ENCODE measurements around the gene TBC1D22A. TPM values are rescaled to one million over a fixed set of nuclear protein-coding genes. Genes with fewer than 3 reads are reported as not detected.

TBC1D22A gene
- total RNA-seq, 6 donors from 2014 or later, result 27.1 to 48.2 (median 35.3) TPM

DNA sequence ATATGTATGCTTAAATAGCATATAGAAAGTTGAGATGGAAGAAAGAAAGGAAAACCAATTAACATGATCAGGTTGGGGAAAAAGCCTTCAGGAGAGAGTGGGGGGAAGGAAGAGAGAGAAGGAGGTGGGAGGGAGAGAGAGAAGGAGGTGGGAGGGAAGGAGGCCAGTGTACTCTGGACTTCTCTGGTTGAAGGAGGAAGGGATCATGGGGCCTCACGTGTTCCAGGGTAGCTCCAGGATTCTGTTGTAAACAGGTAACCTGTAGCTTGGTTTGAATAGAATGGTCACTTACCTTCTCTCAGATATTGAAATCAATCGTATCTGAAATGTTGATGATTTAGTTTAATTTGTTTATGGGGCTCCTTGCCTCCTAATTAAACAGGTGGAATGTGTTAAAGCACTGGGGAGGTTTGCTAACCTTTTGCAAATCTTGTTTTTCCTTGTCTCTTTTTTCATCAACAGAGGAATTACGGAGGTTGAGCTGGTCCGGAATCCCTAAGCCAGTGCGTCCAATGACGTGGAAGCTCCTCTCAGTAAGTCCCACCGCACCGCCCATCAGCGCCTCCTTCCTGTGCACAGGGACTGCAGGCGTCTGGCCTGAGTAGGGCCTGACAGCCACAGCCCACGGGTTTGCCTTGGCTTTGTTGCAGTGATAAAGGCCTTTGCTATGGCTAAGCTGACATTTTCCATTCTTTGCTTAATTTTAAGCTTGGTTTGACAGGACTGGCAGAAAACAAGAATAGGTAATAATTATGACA is 115.9 kb downstream of the TBC1D22A start:
- H3K4me3 ChIP-seq, result no peak overlapping the region
- H3K27me3 ChIP-seq, result no peaks in the 10 kb centered on the region
- H3K4me1 ChIP-seq, result peaks cover 0 to 4% (median 3%) of the 10 kb centered on the region in 4 donors
- WGBS, 2 donors, result 90 to 92% methylated on average over 11 of the region's 11 CpGs
- H3K36me3 ChIP-seq, result no peaks in the 10 kb centered on the region
- peak in 1 of 2 donors; percentile 46 for ATAC-seq (ENCODE audit: low FRiP score in 2 of 2)
- no peak for DNase-seq
- no peaks in the 10 kb centered on the region for H3K9me3 ChIP-seq
- H3K27ac ChIP-seq, result no peak overlapping the region
- TF ChIP-seq POLR2A (IDR thresholded peaks at IDR 0.05) (no peak), POLR2AphosphoS5 (IDR thresholded peaks at IDR 0.05) (no peak), EP300 (IDR thresholded peaks at IDR 0.05) (no peak)
- TF ChIP-seq, protein P1, sequence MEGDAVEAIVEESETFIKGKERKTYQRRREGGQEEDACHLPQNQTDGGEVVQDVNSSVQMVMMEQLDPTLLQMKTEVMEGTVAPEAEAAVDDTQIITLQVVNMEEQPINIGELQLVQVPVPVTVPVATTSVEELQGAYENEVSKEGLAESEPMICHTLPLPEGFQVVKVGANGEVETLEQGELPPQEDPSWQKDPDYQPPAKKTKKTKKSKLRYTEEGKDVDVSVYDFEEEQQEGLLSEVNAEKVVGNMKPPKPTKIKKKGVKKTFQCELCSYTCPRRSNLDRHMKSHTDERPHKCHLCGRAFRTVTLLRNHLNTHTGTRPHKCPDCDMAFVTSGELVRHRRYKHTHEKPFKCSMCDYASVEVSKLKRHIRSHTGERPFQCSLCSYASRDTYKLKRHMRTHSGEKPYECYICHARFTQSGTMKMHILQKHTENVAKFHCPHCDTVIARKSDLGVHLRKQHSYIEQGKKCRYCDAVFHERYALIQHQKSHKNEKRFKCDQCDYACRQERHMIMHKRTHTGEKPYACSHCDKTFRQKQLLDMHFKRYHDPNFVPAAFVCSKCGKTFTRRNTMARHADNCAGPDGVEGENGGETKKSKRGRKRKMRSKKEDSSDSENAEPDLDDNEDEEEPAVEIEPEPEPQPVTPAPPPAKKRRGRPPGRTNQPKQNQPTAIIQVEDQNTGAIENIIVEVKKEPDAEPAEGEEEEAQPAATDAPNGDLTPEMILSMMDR (IDR thresholded peaks at IDR 0.05), result no peak

DNA sequence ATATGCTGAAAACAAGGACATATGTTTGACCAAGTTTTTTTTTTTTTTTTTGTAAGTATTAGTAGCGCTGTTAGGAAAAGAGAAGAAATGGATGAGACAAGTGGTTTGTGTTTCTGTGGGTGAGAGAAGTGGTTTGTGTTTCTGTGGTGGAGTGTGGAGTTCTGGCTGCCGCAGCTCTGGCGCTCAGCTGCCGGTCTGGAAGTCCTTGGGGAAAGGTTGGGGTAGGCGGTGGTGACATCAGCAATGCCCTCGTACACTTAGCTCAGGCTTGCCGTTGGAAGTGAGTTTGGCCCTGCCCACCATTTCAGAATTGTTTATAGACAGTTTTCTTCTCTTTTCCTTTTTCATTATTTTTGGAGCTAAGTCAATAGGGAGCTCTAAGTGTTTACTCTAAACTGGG is 116.6 kb downstream of the TBC1D22A start:
- DNase-seq (peak in 1 of 2 donors; percentile 24), ATAC-seq (ENCODE audit: low FRiP score in 2 of 2) (peak in 1 of 2 donors; percentile 47)
- TF ChIP-seq POLR2AphosphoS5 (IDR thresholded peaks at IDR 0.05), result no peak
- TF ChIP-seq EP300 (IDR thresholded peaks at IDR 0.05), result no peak
- no peak for TF ChIP-seq POLR2A (IDR thresholded peaks at IDR 0.05)
- TF ChIP-seq, protein P1 (IDR thresholded peaks at IDR 0.05), result no peak

DNA sequence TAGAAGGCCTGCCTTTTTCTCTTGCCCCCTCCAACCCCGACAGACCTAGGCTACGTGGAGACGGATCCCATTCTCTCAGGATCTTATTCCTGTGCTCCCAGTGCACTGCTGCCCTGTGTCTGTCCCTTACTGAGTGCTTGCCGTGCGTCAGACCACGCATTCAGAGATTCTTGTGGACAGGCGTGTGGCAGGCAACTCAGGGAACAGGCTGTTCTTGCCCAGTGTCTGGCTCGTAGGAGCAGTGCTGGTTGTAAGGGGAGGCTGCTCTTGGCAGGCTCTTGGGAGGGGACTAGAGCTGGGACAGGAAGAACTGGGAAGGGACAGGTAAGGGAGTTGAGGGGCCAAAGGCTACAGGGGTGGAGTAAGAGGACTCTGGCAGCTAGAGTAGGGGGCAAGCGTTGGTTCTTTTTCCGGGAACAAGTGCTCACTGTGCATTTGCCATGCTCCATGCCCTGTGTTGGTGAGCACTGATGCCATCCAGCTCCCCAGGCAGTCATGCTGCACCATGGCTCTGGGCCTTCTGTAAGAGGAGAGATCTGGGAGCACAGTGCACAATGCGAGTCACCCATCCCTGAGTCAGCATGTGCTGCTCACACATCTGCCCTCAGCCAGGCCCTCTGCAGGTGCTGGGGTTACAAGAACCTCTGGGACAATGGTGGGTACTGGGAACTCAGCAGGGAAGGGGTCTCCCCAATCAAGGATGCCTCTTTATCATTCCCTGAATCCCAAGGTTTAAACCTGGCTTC is 119.1 kb downstream of the TBC1D22A start:
- DNase-seq (no peak), ATAC-seq (ENCODE audit: low FRiP score in 2 of 2) (no peak)
- Histone ChIP-seq H3K9me3 (no peaks in the 10 kb centered on the region), H3K4me1 (peaks cover 0 to 2% (median under 1%) of the 10 kb centered on the region in 4 donors), H3K27me3 (no peaks in the 10 kb centered on the region), H3K27ac (no peak overlapping the region), H3K4me3 (no peak overlapping the region), H3K36me3 (peaks cover 0 to 7% (median 3%) of the 10 kb centered on the region in 4 donors)
- 88 to 91% methylated on average over 10 to 11 of the region's 11 CpGs for WGBS, 2 donors
- TF ChIP-seq POLR2AphosphoS5 (IDR thresholded peaks at IDR 0.05), result no peak
- TF ChIP-seq, protein P1 (IDR thresholded peaks at IDR 0.05), result no peak
- no peak for TF ChIP-seq EP300 (IDR thresholded peaks at IDR 0.05)
- TF ChIP-seq POLR2A (IDR thresholded peaks at IDR 0.05), result no peak

More for the DNA sequence above, 116.6 kb downstream of the TBC1D22A start:
- no peaks in the 10 kb centered on the region for H3K27me3 ChIP-seq
- peaks cover 0 to 4% (median 3%) of the 10 kb centered on the region in 4 donors for H3K4me1 ChIP-seq
- H3K36me3 ChIP-seq, result peaks cover 0 to 6% (median 2%) of the 10 kb centered on the region in 4 donors
- 68 to 76% methylated on average over 7 of the region's 7 CpGs for WGBS, 2 donors
- H3K9me3 ChIP-seq, result no peaks in the 10 kb centered on the region
- H3K4me3 ChIP-seq, result no peak overlapping the region
- H3K27ac ChIP-seq, result no peak overlapping the region

DNA sequence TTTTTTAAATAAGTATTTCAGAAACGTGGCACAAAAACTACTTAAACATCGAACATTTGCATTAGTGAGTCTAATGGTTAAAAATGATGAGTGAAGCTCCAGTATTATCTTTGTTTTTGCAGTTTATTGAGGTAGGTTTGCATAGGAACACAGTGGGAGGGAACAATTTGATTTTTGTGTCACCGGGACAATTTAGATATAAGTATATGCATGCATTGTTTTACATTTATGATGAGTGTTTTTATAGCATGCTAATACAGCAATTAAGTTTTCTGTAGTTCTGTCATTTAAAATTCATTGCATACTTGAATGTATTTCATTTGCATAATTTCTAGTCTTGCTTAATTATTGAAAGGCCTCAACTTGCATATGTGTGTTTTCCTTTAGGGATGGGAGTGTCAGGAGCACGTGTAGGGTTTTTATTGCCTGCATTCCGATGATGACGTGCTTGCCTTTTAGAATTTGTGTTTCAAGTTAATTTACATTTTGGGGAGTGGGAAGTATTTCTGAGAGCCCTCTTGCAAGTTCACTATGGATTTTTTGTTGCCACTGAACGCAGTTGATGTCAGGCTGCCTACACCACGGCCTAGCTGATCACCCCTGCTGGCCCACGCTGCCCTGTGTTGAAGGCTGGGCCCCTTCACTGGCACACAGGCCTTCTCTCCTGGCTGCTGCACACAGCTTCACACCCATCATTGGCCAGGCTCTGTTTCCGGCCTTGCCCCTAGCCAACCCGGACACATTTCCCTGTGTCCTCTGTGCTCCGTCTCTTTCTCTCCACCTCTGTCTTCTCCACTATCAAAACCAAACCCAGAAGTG is 120.9 kb downstream of the TBC1D22A start:
- TF ChIP-seq, protein P1 (IDR thresholded peaks at IDR 0.05), result no peak
- TF ChIP-seq EP300 (IDR thresholded peaks at IDR 0.05), result no peak
- TF ChIP-seq POLR2A (IDR thresholded peaks at IDR 0.05), result no peak
- no peak for TF ChIP-seq POLR2AphosphoS5 (IDR thresholded peaks at IDR 0.05)
- peak in 1 of 2 donors; percentile 23 for DNase-seq
- Histone ChIP-seq H3K9me3 (no peaks in the 10 kb centered on the region), H3K27me3 (no peaks in the 10 kb centered on the region), H3K36me3 (peaks cover 0 to 12% (median 4%) of the 10 kb centered on the region in 4 donors), H3K4me3 (no peak overlapping the region), H3K27ac (no peak overlapping the region), H3K4me1 (no peaks in the 10 kb centered on the region)
- ATAC-seq (ENCODE audit: low FRiP score in 2 of 2), result no peak
- 71 to 72% methylated on average over 12 of the region's 12 CpGs for WGBS, 2 donors

Measured in upper lobe of left lung (tissue), 6 donors.